GM21717 (cell line): ENCODE measurements around the gene OSBPL7.

Experiments
- ATAC-seq: cut with Tn5 transposase; IDR thresholded peaks from one replicate; pipeline ENCODE4 v1.9.1; 2021; ENCODE audit warnings: mild to moderate bottlenecking, moderate library complexity; ENCODE audit not compliant: unreplicated experiment

The OSBPL7 gene

GRCh38 chr17:47847341-47848197, 26.0 kb upstream of the OSBPL7 start:
- no peak for ATAC-seq

DNA sequence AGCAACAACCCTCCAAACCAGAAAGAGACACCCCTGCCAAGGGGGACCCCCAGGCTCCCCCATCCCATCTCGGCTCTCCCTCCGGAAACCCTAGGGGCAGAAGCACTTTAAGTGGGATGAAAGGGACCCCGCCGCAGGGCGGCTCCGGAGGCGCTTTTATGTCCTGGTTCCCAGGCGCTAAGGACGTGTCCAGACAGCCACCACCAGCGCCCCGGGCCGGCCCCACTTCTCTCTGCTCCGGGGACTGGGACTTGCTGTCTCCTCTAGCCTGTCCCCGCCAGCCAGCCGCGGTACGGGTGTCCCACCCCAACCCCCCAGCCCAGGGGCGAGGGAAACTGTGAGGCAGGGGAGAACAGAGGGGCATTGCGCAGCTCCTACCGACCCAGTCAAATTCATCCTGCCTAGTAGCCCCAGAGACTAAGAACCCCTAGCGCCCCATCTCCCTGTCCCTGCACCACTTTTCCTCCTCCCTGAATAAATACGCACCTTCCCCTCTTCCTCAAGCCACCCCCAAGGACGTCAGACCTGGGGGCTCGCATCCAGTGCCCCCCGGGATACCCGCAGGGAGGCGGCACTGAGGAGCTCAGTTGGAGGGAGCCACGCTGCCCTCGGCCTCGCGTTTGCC, 25.2 kb upstream of the OSBPL7 start:
- ATAC-seq = no peak

GRCh38 chr17:47845716-47846075, 24.1 kb upstream of the OSBPL7 start:
- ATAC-seq = no peak

- ATAC-seq = no peak
These were observed 23.5 kb upstream of the OSBPL7 start for GRCh38 chr17:47844814-47845715.

DNA sequence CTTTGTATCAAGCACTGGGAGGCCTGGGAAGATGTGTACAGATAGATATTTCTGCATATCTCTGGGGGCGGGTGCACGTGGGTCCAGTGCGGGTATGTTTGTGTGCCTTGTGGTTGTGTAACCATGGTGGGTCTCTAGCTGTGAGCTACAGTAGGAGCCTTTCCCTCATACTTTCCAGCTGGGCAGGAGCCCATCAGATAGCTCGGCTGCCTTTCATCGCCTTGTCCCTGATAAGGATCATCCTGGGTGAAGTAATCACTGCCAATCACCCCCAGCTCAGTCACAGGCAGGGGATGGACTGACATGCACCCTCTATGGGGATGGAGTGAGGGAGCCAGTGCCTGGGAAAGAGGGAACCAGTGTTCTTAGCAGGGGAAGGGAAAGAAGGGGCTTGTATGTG, 22.6 kb upstream of the OSBPL7 start:
- ATAC-seq = no peak

GRCh38 chr17:47843391-47843730, 21.8 kb upstream of the OSBPL7 start:
- ATAC-seq = no peak

GRCh38 chr17:47841488-47842291, 20.1 kb upstream of the OSBPL7 start:
- no peak for ATAC-seq

DNA sequence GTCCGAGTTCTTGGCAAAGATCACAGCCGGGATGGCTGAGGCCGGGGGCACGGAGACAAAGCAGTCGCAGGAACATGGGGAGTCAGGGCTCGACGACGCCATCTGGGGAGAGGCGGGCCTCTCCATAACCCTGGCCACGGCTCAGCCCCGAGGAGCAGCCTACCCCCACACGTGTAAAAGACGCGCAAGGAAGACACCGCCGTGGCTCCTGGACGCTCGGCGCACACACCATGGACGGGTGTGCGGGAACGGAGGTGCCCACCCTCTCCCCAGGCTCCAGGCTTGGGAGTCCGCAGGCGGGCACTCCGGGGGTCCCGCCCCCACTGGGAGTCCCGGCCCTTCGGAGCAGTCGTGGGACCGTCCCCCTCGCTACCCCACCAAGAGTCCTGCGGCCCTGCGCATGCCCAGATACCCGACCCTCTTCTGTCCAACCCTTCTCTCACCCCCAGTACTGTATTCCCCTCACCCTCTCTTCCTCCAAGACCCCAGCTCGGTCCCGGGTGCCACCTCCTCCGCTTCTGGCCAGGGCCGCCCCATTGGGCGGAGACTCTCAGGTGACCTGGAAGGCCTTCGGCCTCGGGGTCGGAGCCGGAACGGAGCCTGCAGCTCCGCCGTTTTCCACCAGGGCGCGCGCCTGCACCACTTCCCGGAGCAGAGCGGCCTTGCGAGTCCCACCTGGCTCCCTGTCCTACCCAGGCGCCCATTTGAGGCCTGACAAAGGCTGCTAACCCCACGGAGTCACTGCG, 19.3 kb upstream of the OSBPL7 start, which contains the start of gene SCRN2:
SCRN2 (minus strand) TSS at position 532 of the 746 bp plus-strand sequence; CDS start at position 102, 430 bp downstream.
- peak; percentile 70 for ATAC-seq

- ATAC-seq = no peak
These were observed 18.6 kb upstream of the OSBPL7 start for GRCh38 chr17:47840001-47840741.

GRCh38 chr17:47839071-47839470, 17.5 kb upstream of the OSBPL7 start:
- no peak for ATAC-seq

DNA sequence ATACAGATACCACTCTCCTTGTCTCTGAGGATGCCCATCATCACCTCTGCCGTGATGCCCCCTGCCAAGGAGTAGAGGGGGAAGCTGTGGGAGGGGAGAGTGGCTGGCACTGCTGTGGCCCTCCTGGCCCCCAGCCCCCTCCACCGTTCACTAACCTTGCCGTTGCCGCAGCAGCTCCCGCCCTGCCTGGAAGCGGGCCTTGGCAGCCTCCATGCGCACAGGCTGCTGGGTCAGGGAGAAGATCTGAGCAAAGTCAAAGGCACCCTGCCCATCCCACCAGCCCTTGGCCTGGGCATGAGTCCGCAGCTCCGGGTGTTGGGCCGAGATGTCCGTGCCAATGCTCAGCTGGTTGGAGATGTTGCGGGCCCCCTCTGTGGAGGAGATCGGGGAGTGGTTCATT, 17.0 kb upstream of the OSBPL7 start:
- no peak for ATAC-seq

GRCh38 chr17:47837401-47838039, 15.9 kb upstream of the OSBPL7 start:
- no peak for ATAC-seq

- ATAC-seq = no peak
These were observed 15.0 kb upstream of the OSBPL7 start for GRCh38 chr17:47836601-47837000.

DNA sequence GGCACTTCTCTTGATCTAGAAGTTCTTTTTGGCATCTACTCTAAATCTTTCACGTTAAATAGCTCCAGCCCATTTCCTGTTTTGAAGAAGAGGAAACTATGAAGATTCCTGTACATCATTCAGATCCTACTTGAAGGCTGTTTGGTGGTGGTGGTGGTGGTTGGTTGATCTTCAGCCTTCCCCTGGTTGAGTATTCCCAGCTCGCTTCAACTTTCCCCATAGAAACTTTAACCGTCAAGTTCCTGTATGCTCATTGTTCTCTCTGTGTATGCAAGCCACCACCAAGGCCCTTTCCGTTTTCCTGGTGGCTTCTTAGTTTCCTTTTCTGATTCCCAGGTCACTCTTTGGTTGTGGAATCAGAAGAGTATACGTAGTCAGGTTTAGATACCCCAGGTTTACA, 13.2 kb upstream of the OSBPL7 start:
- ATAC-seq = no peak

DNA sequence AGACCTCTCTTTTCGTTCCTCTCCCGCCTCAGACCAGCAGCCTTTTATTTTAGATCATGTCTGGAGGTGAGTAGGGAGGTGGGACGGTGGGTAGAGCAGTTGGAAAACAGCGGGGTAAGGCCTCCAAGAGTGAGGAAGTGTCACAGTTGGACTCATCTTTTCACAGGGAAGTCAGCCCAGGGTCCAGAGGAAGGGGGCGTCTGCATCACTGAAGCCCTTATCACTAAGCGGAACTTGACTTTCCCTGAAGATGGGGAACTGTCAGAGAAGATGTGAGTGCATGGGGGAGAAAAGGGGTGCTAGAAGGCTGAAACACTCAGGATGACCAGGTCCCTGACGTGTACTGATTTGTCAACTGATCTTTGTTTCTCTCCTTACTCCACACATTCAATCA, 10.3 kb upstream of the OSBPL7 start:
- ATAC-seq = peak; percentile 3

- ATAC-seq = peak; percentile 66
These were observed 9.7 kb upstream of the OSBPL7 start, which contains the start of the genes LRRC46 and MRPL10 for GRCh38 chr17:47831003-47831933. Gene LRRC46 (plus strand): TSS chr17:47831670. CDS start chr17:47831990, 320 bp downstream. Gene MRPL10 (minus strand): TSS chr17:47831541. CDS start chr17:47831511, 30 bp downstream.

DNA sequence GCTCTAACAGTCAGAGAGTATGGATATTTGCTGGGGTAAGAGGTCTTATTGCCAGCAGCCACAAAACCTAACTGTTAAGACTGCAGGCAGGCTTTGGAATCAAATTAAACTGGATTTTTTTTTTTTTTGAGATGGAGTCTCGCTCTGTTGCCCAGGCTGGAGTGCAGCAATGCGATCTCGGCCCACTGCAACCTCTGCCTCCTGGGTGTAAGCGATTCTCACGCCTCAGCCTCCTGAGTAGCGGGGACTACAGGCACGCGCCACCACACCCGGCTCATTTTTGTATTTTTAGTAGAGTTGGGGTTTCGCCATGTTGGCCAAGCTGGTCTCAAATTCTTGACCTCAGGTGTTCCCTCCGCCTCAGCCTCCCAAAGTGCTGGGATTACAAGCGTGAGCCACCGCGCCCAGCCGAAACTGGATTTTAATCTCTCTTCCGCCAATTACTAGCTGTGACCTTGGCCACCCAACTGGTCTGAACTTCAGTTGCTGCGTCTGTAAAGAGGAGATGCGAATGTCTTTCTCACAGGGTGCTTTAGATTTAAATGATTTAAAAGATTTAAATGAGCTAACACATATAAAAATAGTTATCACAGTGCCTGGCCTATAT, 8.9 kb upstream of the OSBPL7 start:
- ATAC-seq = no peak
